Coronary artery (tissue), 2 donors: Measurements from ENCODE around the gene FAM50B.

Experiments used
- DNase-seq: peaks from one replicate; pipeline ENCODE4 v3.0.0-alpha.2; 2017; ENCODE audit warnings: low spot score
- H3K27ac ChIP-seq, 2 donors: fragments of 200-600 bp; sonication (generic); one replicate each; pipeline ENCODE4 v1.5.1; 2016 to 2019
- H3K4me3 ChIP-seq: fragments of 200-600 bp; sonication (generic); 2 replicates; pipeline ENCODE4 v1.5.1; 2016; ENCODE audit warnings: mild to moderate bottlenecking, moderate library complexity
- TF ChIP-seq, protein P1 (sequence below): fragments of 200-600 bp; sonication (generic); IDR thresholded peaks from one replicate; pipeline ENCODE4 v1.5.1; 2019; ENCODE audit warnings: antibody characterized with exemption

Gene FAM50B

DNA sequence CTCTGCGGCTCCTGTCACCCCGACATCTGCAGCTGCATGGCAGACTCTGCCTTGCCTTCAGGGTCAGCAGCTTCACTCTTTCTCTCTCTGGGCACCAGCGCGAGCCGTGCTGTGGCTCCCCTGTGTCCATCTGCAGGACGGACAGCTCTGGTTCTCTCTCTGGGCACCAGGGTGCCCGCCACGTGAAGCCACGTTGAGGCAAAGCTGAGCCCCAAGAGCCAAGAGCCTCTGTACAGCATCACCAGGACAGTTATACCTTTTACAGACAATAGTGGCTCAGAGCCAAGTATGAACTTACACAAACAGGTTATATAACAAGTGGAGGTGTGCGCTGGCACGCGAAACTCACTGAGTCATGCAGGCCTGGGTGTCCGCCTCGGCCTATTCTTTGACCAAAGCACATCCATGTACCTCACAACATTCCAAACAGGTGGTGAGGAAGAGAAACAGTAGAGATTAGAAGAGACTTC is 50.8 kb downstream of the FAM50B start:
- no peak overlapping the region for H3K27ac ChIP-seq
- H3K4me3 ChIP-seq: no peak overlapping the region
- DNase-seq: no peak
- TF ChIP-seq, protein P1, sequence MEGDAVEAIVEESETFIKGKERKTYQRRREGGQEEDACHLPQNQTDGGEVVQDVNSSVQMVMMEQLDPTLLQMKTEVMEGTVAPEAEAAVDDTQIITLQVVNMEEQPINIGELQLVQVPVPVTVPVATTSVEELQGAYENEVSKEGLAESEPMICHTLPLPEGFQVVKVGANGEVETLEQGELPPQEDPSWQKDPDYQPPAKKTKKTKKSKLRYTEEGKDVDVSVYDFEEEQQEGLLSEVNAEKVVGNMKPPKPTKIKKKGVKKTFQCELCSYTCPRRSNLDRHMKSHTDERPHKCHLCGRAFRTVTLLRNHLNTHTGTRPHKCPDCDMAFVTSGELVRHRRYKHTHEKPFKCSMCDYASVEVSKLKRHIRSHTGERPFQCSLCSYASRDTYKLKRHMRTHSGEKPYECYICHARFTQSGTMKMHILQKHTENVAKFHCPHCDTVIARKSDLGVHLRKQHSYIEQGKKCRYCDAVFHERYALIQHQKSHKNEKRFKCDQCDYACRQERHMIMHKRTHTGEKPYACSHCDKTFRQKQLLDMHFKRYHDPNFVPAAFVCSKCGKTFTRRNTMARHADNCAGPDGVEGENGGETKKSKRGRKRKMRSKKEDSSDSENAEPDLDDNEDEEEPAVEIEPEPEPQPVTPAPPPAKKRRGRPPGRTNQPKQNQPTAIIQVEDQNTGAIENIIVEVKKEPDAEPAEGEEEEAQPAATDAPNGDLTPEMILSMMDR: no peak
